NCI-H510A (cell line): ENCODE data around the gene CTRL.
"Not testable (repeated sequence)": the region's sequence is repeated elsewhere in the genome, so short reads cannot be mapped to it uniquely, and the experiment has no call there.

Experiments
- DNase-seq: peaks from one replicate; lab custom pipeline; 2025; lab: John Stamatoyannopoulos, UW

Gene CTRL

DNA sequence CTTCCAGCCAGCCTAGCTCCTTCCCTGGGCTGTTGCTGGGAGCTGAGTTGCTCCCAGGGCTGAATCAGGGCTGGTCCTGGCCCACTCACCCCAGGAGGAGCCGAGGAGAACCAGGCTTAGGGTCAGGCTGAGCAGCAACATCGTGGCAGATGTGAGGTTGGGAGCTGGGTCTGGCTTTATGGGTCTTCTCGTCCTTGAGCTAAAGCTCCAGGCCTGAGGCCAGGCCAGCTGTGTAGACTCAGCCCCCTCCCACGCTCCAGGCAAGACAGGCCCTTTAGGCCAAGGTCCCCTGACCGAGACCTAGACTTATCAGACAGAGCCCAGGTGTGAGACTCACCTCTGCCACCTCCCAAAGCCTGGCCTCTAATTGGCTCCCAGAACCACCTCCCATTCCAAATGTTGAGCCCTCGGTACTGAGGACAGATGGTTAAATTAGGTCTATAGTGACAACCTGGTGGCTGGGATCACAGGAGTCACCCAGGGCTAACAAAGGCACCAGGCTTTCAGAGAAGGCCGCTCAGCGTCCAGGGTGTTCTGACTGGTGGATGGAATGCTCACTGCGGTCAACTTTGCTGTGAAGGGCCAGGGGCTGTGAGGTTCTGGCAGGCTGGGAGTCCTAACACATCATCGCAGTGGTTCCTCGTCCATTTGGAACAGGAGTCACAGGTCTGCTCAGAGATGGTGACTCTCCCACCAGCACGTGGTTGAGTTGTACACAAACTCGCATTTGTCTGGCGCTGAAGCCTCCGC, at the start of gene CTRL:
Gene CTRL, minus strand, starts transcription at position 151 of the 750 bp plus-strand sequence. Its CDS starts 10 bp downstream, at position 141.
- no peak for DNase-seq

DNA sequence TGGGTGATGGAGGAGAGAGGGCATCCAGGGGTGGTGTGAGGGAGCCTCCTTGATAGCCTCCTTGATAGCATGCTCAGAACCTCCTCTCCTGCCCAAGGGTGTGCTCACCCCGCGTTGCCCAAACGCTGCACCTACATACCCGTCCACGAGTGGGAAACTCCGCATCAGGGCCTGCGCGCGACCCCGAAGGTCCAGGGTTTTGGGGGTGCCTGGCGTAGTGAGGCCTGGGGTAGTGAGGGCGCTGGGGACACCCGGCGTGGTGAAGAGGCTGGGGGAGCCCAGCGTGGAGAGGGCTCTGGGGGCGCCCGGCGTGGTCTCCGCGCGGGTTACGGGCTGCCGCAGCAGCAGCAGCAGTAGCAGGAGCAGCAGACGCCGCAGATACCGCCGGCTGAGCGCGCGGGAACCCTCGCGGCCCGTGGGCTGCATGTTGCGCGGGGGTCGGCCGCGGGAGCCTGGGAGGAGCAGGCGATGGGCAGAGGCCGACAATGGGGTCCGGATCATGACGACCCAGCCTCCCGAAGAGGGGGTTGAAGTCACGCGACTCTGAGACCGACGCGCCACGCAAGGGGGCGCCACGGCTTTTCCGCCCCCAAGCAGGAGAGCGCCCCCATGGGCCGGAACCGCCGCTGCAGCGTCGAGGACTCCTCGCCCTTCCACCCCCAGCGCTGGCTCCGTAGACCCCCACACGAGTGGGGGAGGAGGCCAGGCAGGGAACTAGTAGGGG, 48.5 kb upstream of the CTRL start, which contains the start of gene DPEP3:
Gene DPEP3, minus strand, starts transcription at position 545 of the 724 bp plus-strand sequence. Its CDS starts 119 bp downstream, at position 426.
- DNase-seq = no peak

DNA sequence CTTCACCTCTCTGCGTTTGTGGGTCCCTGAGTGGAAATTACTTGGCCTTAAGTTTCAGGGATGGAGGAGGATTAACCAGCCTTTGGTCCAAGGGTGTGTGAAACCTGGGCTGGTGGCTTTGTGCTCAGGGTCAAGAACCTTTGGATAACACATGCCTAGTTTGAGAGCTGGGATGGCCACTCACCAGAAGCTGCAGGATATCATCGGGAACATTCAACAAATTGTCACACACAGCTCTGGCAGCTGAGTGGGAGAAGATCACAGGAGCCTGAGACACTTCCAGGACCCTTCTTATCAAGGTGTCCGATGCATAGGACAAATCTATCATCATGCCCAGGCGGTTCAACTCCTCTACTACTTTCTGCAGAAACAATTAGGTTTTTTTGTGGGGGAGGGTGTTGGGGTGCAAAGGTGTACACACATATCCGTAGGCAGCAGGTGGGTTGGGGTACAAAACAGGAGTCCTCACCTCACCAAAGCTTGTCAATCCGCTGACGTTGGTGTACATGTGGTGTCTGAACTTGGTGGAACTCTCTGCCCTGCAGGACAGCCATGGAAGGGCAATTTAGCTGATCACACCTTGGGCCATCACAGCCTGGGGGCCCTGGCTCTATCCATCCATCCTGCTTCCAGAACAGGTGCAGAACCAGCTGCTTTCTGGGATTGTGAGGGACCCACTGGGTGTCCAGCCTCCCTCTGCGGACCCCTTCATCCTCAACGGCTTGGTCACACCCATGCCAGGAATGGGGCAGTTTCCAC, 46.0 kb upstream of the CTRL start:
- no peak for DNase-seq

DNA sequence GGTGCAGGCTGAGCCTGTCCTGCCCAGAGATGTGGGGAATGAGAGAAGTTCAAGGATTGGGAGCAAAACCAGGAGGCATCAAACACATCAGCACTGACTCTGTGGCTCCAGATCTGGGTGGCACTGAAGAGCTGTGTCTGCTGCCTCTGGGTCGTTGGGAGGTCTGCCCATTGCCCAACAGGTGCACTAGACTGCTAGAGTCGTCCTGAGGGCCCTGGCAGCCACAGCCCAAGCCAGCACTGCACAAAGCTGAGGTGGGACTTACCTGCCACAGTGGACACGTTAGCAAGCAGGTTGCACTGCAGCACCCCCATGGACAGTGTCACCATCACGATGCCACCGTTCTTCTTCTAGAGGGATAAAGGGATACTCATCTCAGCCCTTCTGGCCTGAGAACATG, 45.3 kb upstream of the CTRL start:
- no peak for DNase-seq

- no peak for DNase-seq
These were observed 44.5 kb upstream of the CTRL start for GRCh38 chr16:67976205-67976604.

DNA sequence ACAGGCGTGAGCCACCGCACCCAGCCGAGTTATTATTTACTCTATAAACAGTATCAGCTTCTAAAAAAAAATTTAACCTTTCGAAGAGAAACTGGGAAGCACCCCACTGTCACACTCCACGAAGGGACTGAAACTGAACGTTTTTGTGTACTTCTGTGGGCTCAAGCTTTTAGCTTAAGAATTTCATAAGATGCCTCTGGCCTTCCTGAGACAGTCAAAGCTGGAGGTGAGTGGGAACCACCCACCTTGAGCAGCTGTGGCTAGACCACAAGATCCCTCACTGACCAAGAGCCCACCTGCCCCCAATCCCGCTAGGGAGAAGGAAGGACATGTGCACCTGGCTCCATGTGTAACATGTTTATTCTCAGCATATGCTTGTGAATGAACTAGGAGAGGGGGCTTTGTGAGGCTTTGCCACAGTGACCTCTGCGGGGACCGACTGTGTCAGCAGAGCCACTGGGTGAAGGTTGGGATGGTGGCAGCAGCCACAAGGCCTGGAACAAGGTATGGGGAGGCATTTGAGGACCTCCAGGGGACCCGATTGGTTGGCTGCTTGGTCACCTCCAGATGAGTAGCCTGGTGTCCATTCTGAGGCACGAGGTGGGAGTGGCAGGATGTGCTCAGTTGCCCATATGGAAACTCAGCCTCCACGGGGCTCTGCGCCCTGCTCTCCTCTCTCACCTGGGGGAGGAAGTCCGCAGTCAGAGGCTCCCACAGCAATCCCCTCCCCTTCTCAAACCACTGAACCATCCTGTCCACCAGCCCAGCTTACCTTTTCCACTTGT, 43.9 kb upstream of the CTRL start:
- DNase-seq = no peak

GRCh38 chr16:67972285-67972684, 40.6 kb upstream of the CTRL start:
- not testable (repeated sequence) for DNase-seq

- no peak for DNase-seq
These were observed 39.4 kb upstream of the CTRL start for GRCh38 chr16:67971111-67971510.

DNA sequence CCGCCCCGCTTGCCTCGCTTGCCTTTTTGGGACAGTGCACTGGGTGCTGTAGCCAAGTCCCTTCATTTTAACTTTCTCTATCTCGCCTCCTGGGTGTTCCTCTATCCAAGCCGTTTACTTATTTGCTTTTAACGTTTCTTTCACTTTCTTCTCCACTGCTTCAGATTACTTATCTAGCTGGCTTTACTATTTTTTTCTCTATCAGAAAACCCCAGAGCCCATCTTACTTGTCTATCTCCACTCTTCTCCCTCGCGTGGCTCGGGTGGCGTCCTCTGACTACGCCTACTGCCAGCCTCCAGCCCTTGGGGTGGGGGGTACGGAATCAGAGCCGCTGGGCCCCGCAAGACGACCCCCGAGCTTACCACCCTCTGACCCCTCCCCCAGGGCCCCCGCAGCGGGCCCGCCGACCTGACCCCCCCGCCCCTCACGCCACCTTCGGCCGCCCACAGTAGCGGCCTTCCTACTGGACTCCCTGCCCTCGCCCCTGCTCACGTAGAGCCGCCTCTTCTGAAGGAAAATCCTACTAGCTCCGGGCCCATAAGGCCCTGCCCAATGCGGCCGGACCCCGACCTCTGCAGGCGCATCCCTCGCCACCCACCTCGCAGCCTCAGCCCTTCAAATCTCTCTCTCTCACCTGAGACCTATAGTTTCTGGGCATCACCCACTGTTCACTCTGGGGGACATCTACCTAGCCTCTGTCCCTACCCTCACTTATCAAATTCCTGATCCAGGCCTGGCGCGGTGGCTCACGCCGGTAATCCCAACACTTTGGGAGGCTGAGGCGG, 37.8 kb upstream of the CTRL start:
- DNase-seq = no peak

DNA sequence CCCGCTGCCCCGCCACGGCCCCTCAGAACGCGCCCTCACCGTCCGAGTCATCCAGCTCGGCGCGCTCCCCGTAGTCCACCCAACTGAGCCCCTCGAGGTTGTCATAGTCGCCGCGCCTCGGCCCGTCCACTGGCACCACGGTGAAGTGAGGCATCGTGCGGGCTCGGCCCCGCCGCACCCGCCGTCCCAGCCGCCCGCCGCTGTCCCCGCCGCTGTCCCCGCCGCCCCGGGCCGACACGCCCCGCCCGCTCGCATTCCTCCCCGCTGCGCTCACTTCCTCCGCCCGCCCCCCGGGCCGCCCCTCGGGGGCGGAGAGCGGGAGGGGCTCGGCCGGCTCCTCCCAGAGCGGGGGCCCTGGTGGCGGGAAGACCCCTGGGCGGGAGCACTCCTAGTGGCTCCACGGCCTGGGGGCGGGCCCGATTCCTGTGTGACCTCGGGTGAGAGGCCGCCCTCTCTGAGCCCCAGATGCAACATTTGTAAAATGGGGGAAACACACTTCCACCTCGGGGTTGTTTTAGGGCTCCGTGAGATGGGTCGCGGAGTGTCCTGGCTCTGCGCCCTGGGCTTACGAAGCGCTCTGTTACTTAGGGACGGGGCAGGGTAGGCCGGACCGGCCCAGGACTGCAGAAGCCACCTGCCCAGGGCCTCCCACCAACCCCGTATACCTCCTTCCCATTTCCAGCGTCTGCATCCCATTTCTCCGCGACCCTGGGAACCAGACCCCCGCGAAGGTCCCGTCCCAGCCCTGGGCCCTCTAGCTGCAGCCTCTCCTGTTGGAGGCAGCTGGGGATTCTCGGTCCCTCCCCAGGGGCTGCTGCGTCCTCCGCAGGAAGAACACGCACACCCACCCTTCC, 37.0 kb upstream of the CTRL start, which contains the start of gene SLC12A4:
Gene SLC12A4, minus strand, starts transcription at position 238 of the 854 bp plus-strand sequence. Its CDS starts 84 bp downstream, at position 154.
- DNase-seq = peak; percentile 20

GRCh38 chr16:67967958-67968399, 36.3 kb upstream of the CTRL start:
- DNase-seq = no peak

- no peak for DNase-seq
These were observed 35.7 kb upstream of the CTRL start for GRCh38 chr16:67967183-67967957.

- no peak for DNase-seq
These were observed 35.0 kb upstream of the CTRL start for GRCh38 chr16:67966549-67967182.

DNA sequence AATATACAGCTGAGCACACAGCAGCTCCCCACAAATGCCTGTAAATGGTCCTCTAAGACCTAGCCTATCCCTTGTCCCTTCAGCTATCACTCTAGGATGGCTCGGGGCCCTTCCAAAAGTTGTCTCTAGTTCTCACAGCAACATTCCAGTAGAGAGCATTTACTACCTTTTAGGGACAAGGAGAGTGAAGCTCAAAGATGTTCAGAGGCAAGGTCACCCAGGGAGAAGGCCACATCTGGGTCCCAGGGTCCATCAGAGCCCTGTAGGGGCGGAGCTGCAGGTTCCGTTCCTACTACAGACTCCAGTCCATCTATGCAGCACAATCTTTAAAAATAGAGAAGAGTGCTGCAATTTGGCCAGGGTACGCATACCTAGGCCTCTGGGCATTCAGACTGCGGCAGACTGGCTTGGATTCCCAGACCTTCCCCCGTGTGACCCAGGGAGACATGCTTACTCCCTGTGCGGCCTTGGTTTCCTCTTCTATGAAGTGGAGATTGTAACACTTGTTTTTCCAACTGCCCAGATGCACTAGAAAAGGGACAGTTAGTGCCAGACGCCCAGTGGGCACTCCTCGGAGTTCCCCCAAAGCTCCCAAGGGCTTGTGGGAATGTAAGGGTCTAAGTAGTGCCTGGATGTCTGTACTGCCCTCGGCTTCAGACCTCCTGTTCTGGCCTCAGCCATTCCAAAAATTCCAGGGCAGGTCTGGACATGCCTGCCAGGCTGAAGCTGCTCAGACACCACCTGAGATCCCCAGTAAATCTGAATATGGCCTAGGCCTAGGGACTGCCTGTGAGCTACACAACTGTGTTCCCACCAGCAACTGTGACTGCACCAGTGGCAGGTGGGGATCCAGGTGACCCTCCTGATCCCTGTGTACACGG, 34.2 kb upstream of the CTRL start:
- DNase-seq = no peak

DNA sequence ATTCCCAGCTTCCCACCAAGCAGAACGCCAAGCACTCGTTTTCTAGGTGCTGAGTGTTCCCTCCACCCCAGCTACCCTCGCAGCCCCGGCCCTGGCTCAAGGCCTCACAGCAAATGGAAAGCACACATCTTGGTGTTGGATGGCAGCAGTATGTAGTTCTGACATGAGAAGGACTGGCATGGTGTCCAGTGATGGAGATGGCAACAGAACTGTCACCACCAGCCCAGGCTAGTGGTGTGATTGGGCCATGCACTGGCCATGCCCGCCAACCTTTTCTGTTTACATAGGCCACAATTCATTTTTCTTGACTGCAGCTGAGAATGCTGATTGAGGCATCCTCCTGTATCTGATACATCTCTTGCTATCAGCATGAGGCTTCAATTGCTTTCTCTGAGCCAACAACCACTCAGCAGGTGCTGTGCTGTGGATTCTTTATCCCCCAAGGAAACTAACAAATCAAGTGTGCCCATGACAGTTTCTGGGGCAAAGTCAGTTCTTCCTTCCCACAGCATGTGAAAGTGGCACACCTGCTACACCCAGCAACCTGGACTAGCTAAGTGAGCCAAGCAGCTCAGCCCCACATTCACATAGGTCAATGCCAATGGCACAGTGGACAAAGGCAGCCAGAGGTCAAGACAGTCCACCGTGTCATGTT, 32.9 kb upstream of the CTRL start:
- DNase-seq = no peak

DNA sequence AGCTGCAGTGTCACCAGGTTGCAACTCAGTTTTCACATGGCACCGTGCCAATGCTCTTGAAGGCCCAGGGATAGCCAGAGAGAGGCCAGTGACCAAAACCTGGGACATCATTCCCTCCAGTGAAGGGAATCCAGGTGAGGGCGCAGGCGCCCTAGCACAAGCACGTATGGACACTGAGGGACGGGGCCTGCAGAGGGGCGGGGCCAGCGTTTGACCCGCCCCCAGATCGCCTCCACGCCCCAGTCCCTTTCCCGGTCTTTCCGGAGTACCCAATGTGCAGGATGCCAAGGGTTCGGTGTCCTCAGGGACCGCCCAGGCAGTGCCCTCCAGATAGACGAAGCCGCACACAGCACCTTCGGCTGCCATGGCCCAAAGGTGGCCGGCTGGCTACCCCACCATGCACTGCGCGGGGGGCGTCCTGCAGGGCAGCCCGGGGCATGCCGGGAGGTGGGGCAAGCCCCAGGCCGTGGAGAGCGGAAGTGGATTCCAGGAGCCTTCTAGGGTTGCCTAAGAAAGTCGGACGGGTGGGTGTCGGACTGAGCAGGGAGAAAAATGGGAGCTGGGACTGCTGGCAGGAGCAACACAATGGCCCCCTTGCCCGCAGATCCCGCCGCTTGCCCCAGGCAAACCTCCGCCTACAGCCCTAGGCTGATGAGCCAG, 32.1 kb upstream of the CTRL start:
- DNase-seq = no peak
